SU-DHL-6 (cell line): ENCODE data around the gene FAM184A.

Experiments used
- EZH2phosphoT487 ChIP-seq: fragments of 200-600 bp; sonication (generic), shearing (Covaris generic); conservative IDR thresholded peaks from 2 replicates; pipeline ENCODE4 v1.6.1; 2018; ENCODE audit warnings: mild to moderate bottlenecking, antibody characterized with exemption, low read length, moderate library complexity, mixed read lengths
- TF ChIP-seq, protein P1 (sequence below): fragments of 200-600 bp; sonication (generic); IDR thresholded peaks from one replicate; pipeline ENCODE4 v1.5.1; 2017; ENCODE audit warnings: antibody characterized with exemption, mild to moderate bottlenecking, low read length, moderate library complexity; ENCODE audit not compliant: insufficient read depth, poor library complexity, severe bottlenecking

DNA sequence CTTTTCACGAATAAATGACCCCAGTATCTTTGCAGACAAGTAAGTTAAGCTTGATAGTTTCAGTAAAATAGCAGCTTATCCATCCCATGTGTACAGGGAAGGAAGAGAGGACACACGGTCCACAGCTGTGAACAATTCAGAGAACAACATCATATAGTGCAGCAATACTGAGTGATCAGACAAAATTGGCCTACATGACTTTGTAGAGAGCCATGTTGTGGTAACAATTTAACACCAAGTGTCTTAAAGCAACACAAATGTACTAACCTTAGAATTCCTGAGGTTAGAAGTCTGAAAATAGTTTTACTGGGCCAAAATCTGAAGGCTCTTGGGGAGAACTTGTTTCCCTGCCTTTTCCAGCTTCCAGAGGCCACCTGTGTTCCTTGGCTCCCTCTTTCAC lies 12.5 kb downstream of the FAM184A start:
- TF ChIP-seq, protein P1, sequence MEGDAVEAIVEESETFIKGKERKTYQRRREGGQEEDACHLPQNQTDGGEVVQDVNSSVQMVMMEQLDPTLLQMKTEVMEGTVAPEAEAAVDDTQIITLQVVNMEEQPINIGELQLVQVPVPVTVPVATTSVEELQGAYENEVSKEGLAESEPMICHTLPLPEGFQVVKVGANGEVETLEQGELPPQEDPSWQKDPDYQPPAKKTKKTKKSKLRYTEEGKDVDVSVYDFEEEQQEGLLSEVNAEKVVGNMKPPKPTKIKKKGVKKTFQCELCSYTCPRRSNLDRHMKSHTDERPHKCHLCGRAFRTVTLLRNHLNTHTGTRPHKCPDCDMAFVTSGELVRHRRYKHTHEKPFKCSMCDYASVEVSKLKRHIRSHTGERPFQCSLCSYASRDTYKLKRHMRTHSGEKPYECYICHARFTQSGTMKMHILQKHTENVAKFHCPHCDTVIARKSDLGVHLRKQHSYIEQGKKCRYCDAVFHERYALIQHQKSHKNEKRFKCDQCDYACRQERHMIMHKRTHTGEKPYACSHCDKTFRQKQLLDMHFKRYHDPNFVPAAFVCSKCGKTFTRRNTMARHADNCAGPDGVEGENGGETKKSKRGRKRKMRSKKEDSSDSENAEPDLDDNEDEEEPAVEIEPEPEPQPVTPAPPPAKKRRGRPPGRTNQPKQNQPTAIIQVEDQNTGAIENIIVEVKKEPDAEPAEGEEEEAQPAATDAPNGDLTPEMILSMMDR = no peak
- TF ChIP-seq EZH2phosphoT487 = no peak
